H1 (cell line): Measurements from ENCODE around the gene SLC6A17. TPM values are rescaled to one million over a fixed set of nuclear protein-coding genes. Genes with fewer than 3 reads are reported as not detected.

Experiments
- CTCF ChIA-PET: fragments of 300-600 bp; sonication (Branson Sonifier 250); formaldehyde crosslinking; loops from one replicate; lab custom pipeline; 2021; ENCODE audit not compliant: partially characterized antibody; lab: Charles Lee
- POLR2A ChIA-PET: fragments of 300-600 bp; sonication (Branson Sonifier 250); formaldehyde crosslinking; loops from one replicate; lab custom pipeline; 2021; ENCODE audit warnings: inconsistent platforms; ENCODE audit not compliant: partially characterized antibody; lab: Charles Lee
- DNase-seq, 2 experiments: peaks; one replicate each; pipeline versions ENCODE4 v3.0.0 to v3.0.0-alpha.2; 2010 to 2022; ENCODE audit warnings: low spot score in 2 of 2, low read depth in 1 of 2, mixed read lengths in 1 of 2
- FAIRE-seq: peaks from 2 replicates; lab custom pipeline; 2011; peaks lifted over from hg19 to GRCh38; lab: Jason Lieb, UNC
- H2AFZ ChIP-seq: 2 replicates; pipeline ENCODE4 v1.8.1; 2012; ENCODE audit warnings: low read length, inconsistent platforms
- H2AK5ac ChIP-seq: 2 replicates; pipeline ENCODE4 v1.6.1; 2013; ENCODE audit warnings: low read depth, low read length
- H2BK120ac ChIP-seq: replicated peaks from 2 replicates; pipeline ENCODE3; 2013; ENCODE audit warnings: low read depth, low read length, inconsistent platforms
- H2BK12ac ChIP-seq: 2 replicates; pipeline ENCODE4 v1.6.1; 2013; ENCODE audit warnings: low read depth, low read length
- H2BK15ac ChIP-seq: 2 replicates; pipeline ENCODE4 v1.6.1; 2013; ENCODE audit warnings: low read length
- H2BK20ac ChIP-seq: 2 replicates; pipeline ENCODE4 v1.6.1; 2013; ENCODE audit warnings: low read length
- H2BK5ac ChIP-seq: 2 replicates; pipeline ENCODE4 v1.6.1; 2013; ENCODE audit warnings: low read depth, low read length
- H3K14ac ChIP-seq: 2 replicates; pipeline ENCODE4 v1.6.1; 2013; ENCODE audit warnings: inconsistent platforms; ENCODE audit not compliant: insufficient read length
- H3K18ac ChIP-seq: 2 replicates; pipeline ENCODE4 v1.6.1; 2013; ENCODE audit warnings: low read length; ENCODE audit errors: extremely low read depth
- H3K23ac ChIP-seq: 2 replicates; pipeline ENCODE4 v1.6.1; 2013; ENCODE audit warnings: inconsistent platforms; ENCODE audit not compliant: insufficient read length
- H3K23me2 ChIP-seq: 2 replicates; pipeline ENCODE4 v1.6.1; 2013; ENCODE audit warnings: low read depth, low read length
- H3K27ac ChIP-seq: 2 replicates; pipeline ENCODE4 v1.6.1; 2011; ENCODE audit warnings: low read depth, low read length, inconsistent platforms
- H3K27me3 ChIP-seq, 4 experiments: replicated peaks in 1 of 4; 1 replicate in 1 of 4; 2 replicates in 3 of 4; pipeline versions ENCODE4 v1.6.1 to v1.8.1; 2011 to 2013; ENCODE audit warnings: low read length in 3 of 4, mild to moderate bottlenecking in 3 of 4, inconsistent platforms in 2 of 4, mixed read lengths in 2 of 4, moderate library complexity in 1 of 4; ENCODE audit not compliant: control insufficient read depth in 3 of 4, insufficient read depth in 3 of 4; ENCODE audit errors: extremely low read depth in 1 of 4
- H3K36me3 ChIP-seq, 4 experiments: 2 replicates each; pipeline versions ENCODE4 v1.6.1 to v1.8.1; 2011 to 2013; ENCODE audit warnings: mild to moderate bottlenecking in 4 of 4, low read length in 3 of 4, moderate library complexity in 2 of 4, control low read depth in 1 of 4, inconsistent platforms in 1 of 4; ENCODE audit not compliant: insufficient read depth in 4 of 4, control insufficient read depth in 2 of 4
- H3K4ac ChIP-seq: replicated peaks from 2 replicates; pipeline ENCODE3; 2013; ENCODE audit warnings: low read length, low read depth, mixed read lengths, inconsistent platforms; ENCODE audit not compliant: insufficient read length
- H3K4me1 ChIP-seq, 4 experiments: replicated peaks in 1 of 4; 1 replicate in 1 of 4; 2 replicates in 3 of 4; pipeline versions ENCODE4 v1.6.1 to v1.8.1; 2011 to 2013; ENCODE audit warnings: low read length in 3 of 4, inconsistent platforms in 2 of 4, mixed read lengths in 1 of 4; ENCODE audit not compliant: insufficient read depth in 4 of 4, control insufficient read depth in 3 of 4
- H3K4me2 ChIP-seq, 2 experiments: 2 replicates each; pipeline versions ENCODE4 v1.6.1 to v1.8.1; 2011 to 2013; ENCODE audit warnings: low read depth in 2 of 2, low read length in 2 of 2, control low read depth in 1 of 2, inconsistent platforms in 1 of 2, mild to moderate bottlenecking in 1 of 2; ENCODE audit not compliant: insufficient read depth in 1 of 2
- H3K4me3 ChIP-seq, 4 experiments: fragments of 200-600, 300-600 bp in 1 of 4; sonication (generic), shearing (Covaris generic), sonication (Bioruptor Twin) in 1 of 4; 2 replicates each; pipeline versions ENCODE4 v1.5.1 to v1.8.1; 2011 to 2016; ENCODE audit warnings: low read length in 4 of 4, low read depth in 3 of 4, control low read depth in 2 of 4, inconsistent platforms in 2 of 4, mild to moderate bottlenecking in 2 of 4, mixed read lengths in 1 of 4, moderate library complexity in 1 of 4; ENCODE audit not compliant: insufficient read depth in 2 of 4; ENCODE audit errors: extremely low read depth in 1 of 4
- H3K56ac ChIP-seq: replicated peaks from 2 replicates; pipeline ENCODE3; 2013; ENCODE audit warnings: low read depth, mild to moderate bottlenecking, mixed read lengths, low read length, inconsistent platforms; ENCODE audit not compliant: insufficient read length
- H3K79me1 ChIP-seq: 2 replicates; pipeline ENCODE4 v1.6.1; 2013; ENCODE audit warnings: low read depth, low read length, control low read depth
- H3K79me2 ChIP-seq, 2 experiments: 2 replicates each; pipeline versions ENCODE4 v1.6.1 to v1.8.1; 2012 to 2013; ENCODE audit warnings: low read length in 2 of 2, mild to moderate bottlenecking in 2 of 2, inconsistent platforms in 1 of 2; ENCODE audit not compliant: insufficient read depth in 2 of 2, control insufficient read depth in 1 of 2
- H3K9ac ChIP-seq, 4 experiments: replicated peaks in 1 of 4; 1 replicate in 1 of 4; 2 replicates in 3 of 4; pipeline versions ENCODE4 v1.6.1 to v1.8.1; 2011 to 2013; ENCODE audit warnings: low read depth in 3 of 4, low read length in 3 of 4, control low read depth in 2 of 4, mild to moderate bottlenecking in 2 of 4, moderate library complexity in 2 of 4, inconsistent platforms in 1 of 4; ENCODE audit errors: extremely low read depth in 1 of 4
- H3K9me3 ChIP-seq, 2 experiments: 2 replicates each; pipeline versions ENCODE4 v1.6.1 to v1.8.1; 2012 to 2013; ENCODE audit warnings: mild to moderate bottlenecking in 2 of 2, moderate library complexity in 2 of 2, control low read depth in 1 of 2, inconsistent platforms in 1 of 2, low read depth in 1 of 2, low read length in 1 of 2, mixed read lengths in 1 of 2; ENCODE audit not compliant: insufficient read depth in 2 of 2
- H4K20me1 ChIP-seq, 2 experiments: replicated peaks in 1 of 2; 2 replicates each; pipeline versions ENCODE3 to v1.8.1; 2011 to 2013; ENCODE audit warnings: inconsistent platforms in 2 of 2, low read length in 2 of 2, mild to moderate bottlenecking in 1 of 2; ENCODE audit not compliant: insufficient read depth in 2 of 2, control insufficient read depth in 1 of 2
- H4K5ac ChIP-seq: 2 replicates; pipeline ENCODE4 v1.6.1; 2013; ENCODE audit warnings: low read length, low read depth, mixed read lengths, inconsistent platforms; ENCODE audit not compliant: insufficient read length
- H4K8ac ChIP-seq: 2 replicates; pipeline ENCODE4 v1.8.0; 2013; ENCODE audit warnings: mild to moderate bottlenecking, moderate library complexity, low read length, inconsistent platforms; ENCODE audit not compliant: insufficient read depth; ENCODE audit errors: extremely low read depth
- H4K91ac ChIP-seq: replicated peaks from 2 replicates; pipeline ENCODE3; 2013; ENCODE audit warnings: low read length, mixed read lengths, inconsistent platforms; ENCODE audit not compliant: insufficient read length
- ATF3 ChIP-seq: IDR thresholded peaks from 2 replicates; pipeline ENCODE4 v1.6.1; 2011; ENCODE audit warnings: low read depth, mild to moderate bottlenecking, low read length; ENCODE audit not compliant: insufficient read depth
- CBX8 ChIP-seq: fragments of 300-800, 300-1000 bp; sonication (generic); IDR thresholded peaks from 2 replicates; pipeline ENCODE4 v1.7.1; 2016; ENCODE audit warnings: low read depth, low read length, borderline replicate concordance
- EGR1 ChIP-seq: IDR thresholded peaks from 2 replicates; pipeline ENCODE4 v1.6.1; 2011; ENCODE audit warnings: low read depth, low read length, borderline replicate concordance
- NRF1 ChIP-seq: IDR thresholded peaks from 2 replicates; pipeline ENCODE4 v1.6.1; 2011; ENCODE audit warnings: mild to moderate bottlenecking, low read depth, low read length, improper control_type of control experiment
- SAP30 ChIP-seq: fragments of 300-600 bp; sonication (generic); IDR thresholded peaks from 2 replicates; pipeline ENCODE4 v1.7.1; 2012; ENCODE audit warnings: low read length, moderate library complexity, mild to moderate bottlenecking, inconsistent platforms; ENCODE audit not compliant: insufficient read depth, insufficient replicate concordance
- TAF1 ChIP-seq: IDR thresholded peaks from 2 replicates; pipeline ENCODE4 v1.6.1; 2011; ENCODE audit warnings: mild to moderate bottlenecking, low read depth, low read length
- TCF12 ChIP-seq: IDR thresholded peaks from 2 replicates; pipeline ENCODE4 v1.6.1; 2011; ENCODE audit warnings: low read depth, mild to moderate bottlenecking, low read length
- YY1 ChIP-seq: IDR thresholded peaks from 2 replicates; pipeline ENCODE4 v1.6.1; 2011; ENCODE audit warnings: low read depth, mild to moderate bottlenecking, low read length
- WGBS, 2 experiments: shearing (Covaris generic) in 1 of 2; methylation state at CpG; one replicate each; pipeline versions ENCODE4 v1.1.6 to v1.1.7; 2013 to 2015; ENCODE audit warnings: low lambda C conversion rate in 2 of 2, mixed read lengths in 2 of 2, inconsistent platforms in 1 of 2, low coverage in 1 of 2, missing lambda C conversion rate in 1 of 2; ENCODE audit not compliant: insufficient replicate concordance in 2 of 2, insufficient coverage in 1 of 2, insufficient read length in 1 of 2; ENCODE audit errors: extremely low coverage in 1 of 2, missing lambda C conversion rate in 1 of 2; 5-methylcytosine and 5-hydroxymethylcytosine counted together
- polyA plus RNA-seq, 7 experiments: library from polyadenylated mRNA; depleted of rRNA in 3 of 7; stranded (reverse) in 5 of 7; unstranded in 2 of 7; fragments of >200 nt in 5 of 7; fragments of 200-250 nt in 2 of 7; gene quantifications; 1 replicate in 5 of 7; 2 replicates in 1 of 7; 4 replicates in 1 of 7; pipeline versions ENCODE4 v1.2.1 to v1.2.3, GENCODE V29; 2011 to 2013; ENCODE audit warnings: missing spikeins in 2 of 7, mixed read lengths in 2 of 7
- total RNA-seq: library from RNA; stranded (reverse); fragmentation: NEBNext Ultra II Directional; extraction: Animal tissue kit (Norgen Biotek cat#: 25700); gene quantifications from 2 replicates; pipeline ENCODE4 v1.2.1, GENCODE V29; 2021
- TF ChIP-seq, protein P1 (sequence below): IDR thresholded peaks from 2 replicates; pipeline ENCODE4 v1.6.1; 2012; ENCODE audit warnings: low read length, inconsistent platforms

The SLC6A17 gene
- total and polyA plus RNA-seq, 2 of the 8 experiments (the other 6 are each of a cell fraction or from before 2014, with no cell fraction given) = 0.15 to 0.28 TPM

- Histone ChIP-seq H3K4me3 (no peak overlapping the region), H3K9ac (no peak overlapping the region), H4K5ac (no peak overlapping the region), H3K4me2 (no peak overlapping the region), H3K36me3 (no peaks in the 10 kb centered on the region), H3K18ac (no peak overlapping the region; the same call in 1 of the 2 replicates), H2BK15ac (no peak overlapping the region), H2BK5ac (no peak overlapping the region; the same call in 1 of the 2 replicates), H4K8ac (no peak overlapping the region; the same call in 1 of the 2 replicates), H3K56ac (no peak overlapping the region), H3K4ac (no peak overlapping the region), H2BK120ac (no peak overlapping the region), H3K79me1 (no peaks in the 10 kb centered on the region), H2AFZ (no peak overlapping the region), H2BK12ac (no peak overlapping the region), H3K23me2 (no peaks in the 10 kb centered on the region; the same call in 1 of the 2 replicates), H3K79me2 (no peaks in the 10 kb centered on the region), H3K23ac (no peak overlapping the region), H4K91ac (no peak overlapping the region), H4K20me1 (no peaks in the 10 kb centered on the region), H3K27me3 (no peaks in the 10 kb centered on the region; a peak in 3 of 7 replicates), H3K9me3 (no peaks in the 10 kb centered on the region), H3K4me1 (peaks cover 0 to 21% (median 14%) of the 10 kb centered on the region in 4 experiments; a peak in 6 of 7 replicates), H3K27ac (no peak overlapping the region), H2BK20ac (0 out of 2 replicates have a peak overlapping the region, but pooled peaks have one; percentile 18), H2AK5ac (0 out of 2 replicates have a peak overlapping the region, but pooled peaks have one; percentile 39), H3K14ac (no peak overlapping the region)
- DNase-seq = no peak
- no peak for FAIRE-seq
- WGBS, 2 experiments = 94% methylated on average over 13 of the region's 13 CpGs; no CpG with 5 or more reads in 1 of the 2 experiments
- POLR2A ChIA-PET = interaction anchor here (0.9 to 1.9 kb wide), 4 partner anchors 12 to 100 kb away, joined by 3 to 6 read pairs (median 5); partner anchors contain the start of gene KCNC4
- CTCF ChIA-PET = interaction anchor here (0.7 to 4.8 kb wide), 13 partner anchors 11 to 348 kb away, joined by 3 to 23 read pairs (median 4); no protein-coding TSS in a partner anchor
- no peak for TF ChIP-seq ATF3
- no peak for TF ChIP-seq YY1
- TF ChIP-seq NRF1 = no peak
- TF ChIP-seq CBX8 = no peak
- TF ChIP-seq EGR1 = no peak
- TF ChIP-seq TCF12 = no peak
- TF ChIP-seq SAP30 = no peak
- TF ChIP-seq, protein P1, sequence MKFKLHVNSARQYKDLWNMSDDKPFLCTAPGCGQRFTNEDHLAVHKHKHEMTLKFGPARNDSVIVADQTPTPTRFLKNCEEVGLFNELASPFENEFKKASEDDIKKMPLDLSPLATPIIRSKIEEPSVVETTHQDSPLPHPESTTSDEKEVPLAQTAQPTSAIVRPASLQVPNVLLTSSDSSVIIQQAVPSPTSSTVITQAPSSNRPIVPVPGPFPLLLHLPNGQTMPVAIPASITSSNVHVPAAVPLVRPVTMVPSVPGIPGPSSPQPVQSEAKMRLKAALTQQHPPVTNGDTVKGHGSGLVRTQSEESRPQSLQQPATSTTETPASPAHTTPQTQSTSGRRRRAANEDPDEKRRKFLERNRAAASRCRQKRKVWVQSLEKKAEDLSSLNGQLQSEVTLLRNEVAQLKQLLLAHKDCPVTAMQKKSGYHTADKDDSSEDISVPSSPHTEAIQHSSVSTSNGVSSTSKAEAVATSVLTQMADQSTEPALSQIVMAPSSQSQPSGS = no peak
- TF ChIP-seq TAF1 = no peak
Measured at GRCh38 chr1:110240476-110241210, 90.3 kb downstream of the SLC6A17 start.
